Germinal center (tissue), 1 donor: ENCODE measurements around the gene DTD1.

Experiments
- DNase-seq: peaks from one replicate; pipeline ENCODE4 v3.0.0; 2012; ENCODE audit warnings: mixed read lengths, low spot score

DTD1 gene, protein sequence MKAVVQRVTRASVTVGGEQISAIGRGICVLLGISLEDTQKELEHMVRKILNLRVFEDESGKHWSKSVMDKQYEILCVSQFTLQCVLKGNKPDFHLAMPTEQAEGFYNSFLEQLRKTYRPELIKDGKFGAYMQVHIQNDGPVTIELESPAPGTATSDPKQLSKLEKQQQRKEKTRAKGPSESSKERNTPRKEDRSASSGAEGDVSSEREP

DNA sequence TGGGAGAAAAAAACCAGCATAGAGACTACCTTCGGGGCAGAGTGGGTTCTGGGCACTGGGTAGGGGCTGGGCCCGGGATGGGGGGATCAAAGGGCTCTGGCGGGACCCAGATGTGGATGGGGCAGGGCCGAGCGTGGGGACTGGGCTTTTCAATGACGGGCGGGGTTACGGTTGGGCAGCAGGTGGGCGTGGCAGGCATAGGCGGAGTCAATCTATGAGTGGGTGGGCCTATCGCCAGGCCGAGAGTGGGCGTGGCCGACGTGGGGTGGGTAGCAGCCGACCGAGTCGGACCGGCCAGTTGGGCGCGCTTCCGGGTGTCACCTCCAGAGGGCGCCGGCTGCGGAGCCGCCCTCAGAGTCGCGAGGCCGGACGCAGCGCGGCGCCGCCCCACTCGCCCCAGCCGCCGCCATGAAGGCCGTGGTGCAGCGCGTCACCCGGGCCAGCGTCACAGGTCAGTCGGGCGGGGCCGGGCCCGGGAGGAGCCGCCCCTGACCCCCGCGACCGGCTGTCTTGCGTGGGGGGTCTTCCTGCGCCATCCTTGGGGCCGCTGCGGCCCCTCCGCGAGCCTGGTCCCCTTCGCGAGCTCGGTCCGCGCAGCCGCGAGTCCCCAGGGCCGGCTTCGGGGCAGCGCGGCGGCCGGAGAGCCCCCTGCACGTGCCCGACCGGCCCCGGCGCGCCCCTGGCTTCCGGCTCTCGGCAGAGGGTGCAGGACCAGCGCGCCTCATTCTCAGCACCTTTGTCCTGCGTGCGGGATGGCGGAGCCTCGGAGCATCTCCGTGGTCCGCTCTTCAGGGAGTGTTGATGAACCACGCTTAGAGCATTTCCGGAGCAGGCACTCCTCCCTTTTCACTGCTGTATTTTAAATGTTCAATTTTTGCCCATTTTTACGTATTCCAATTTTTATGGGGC lies at the start of gene DTD1:
Gene DTD1 (plus strand): TSS at position 390 of the 909 bp plus-strand sequence. CDS start 19 bp downstream, at position 409.
- DNase-seq, result peak; percentile 86

DNA sequence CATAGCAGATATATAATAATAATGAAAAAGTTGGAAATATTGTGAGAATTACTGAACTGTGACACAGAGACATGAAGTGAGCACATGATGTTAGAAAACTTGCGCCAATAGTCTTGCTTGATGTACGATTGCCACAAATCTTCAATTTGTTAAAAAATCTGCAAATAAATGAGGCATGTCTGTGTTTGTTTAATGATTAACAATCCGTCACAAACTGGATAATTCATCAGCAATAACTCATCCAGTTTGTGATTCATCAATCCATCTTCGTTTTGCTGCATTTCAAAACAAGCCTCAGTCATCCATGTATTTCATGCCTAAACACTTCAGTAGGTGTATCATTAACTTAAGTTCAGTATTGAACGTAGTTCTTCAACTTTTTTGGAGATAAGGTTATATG lies 46.1 kb upstream of the DTD1 start:
- no peak for DNase-seq

DNA sequence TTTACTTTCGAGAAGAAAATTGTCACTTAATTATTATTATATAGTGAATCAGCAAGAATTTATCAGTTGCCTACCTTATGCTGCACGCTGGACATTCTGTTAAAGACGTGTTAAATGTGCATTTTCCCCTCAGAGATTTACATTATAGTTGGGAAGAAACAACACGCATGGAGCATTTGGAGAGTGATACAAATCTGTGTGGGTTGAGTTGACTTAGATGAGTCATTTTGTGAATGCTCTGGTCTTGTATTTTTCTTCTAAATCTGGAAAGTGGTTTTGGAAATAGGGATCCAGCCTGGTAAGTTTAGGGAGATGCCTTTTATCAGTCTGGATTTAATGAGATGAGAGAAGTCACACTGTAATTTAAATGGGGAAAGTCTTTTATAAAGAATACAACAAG lies 44.6 kb upstream of the DTD1 start:
- DNase-seq, result no peak

DNA sequence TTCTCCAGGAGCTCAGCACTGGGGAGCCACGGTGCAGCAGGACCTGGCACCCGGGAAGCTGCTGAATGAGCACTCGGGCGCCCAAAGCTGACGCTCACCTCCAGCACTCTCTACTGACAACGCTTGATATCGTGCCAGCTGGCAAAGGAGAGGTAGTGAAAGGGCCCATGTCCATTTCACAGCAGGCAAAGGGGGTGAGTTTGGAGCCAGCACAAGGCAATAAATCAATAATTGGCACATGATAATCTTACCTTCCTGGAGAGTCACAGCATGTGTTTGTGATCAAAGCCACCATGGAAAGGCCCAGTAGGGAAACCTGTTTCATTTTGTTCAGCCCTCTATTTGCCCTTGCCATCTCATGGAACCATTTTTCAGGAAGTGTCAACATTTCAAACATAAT lies 43.9 kb upstream of the DTD1 start:
- DNase-seq, result no peak

DNA sequence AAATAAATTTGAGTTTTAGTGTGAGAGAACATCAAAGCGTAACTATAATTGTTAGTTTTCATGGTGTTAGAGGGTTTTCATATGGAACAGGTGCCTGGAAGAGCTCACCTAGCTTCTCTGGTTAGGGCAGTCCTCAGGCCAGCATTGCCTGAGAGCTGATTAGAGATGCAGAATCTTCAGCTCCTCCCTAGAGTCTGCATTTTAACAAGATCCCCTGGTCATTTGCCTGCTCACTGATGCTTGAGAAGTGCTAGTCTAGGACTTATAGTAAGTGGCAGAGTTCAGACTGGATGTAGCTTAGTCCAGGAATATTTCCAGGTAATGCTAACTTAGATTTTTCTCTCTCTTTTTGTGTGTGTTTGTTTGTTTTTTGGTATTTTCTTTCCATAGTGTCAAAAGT lies 42.3 kb upstream of the DTD1 start:
- no peak for DNase-seq

DNA sequence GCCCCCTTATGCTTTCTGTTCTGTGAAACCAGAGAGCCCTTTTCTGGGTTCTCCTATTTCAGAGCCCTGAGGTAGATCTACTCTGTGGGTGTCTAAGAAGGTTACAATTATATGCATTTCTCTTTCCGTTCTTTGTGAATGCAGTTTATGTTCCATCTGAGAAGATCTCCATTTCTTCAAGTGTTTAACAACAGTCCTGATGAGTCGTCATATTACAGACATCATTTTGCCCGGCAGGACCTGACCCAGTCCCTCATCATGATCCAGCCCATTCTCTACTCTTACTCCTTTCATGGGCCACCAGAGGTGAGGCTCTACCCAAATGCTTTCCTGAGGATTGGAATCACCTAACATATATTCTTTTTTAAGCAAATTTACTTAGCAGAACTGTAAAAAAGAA lies 39.4 kb upstream of the DTD1 start:
- no peak for DNase-seq

DNA sequence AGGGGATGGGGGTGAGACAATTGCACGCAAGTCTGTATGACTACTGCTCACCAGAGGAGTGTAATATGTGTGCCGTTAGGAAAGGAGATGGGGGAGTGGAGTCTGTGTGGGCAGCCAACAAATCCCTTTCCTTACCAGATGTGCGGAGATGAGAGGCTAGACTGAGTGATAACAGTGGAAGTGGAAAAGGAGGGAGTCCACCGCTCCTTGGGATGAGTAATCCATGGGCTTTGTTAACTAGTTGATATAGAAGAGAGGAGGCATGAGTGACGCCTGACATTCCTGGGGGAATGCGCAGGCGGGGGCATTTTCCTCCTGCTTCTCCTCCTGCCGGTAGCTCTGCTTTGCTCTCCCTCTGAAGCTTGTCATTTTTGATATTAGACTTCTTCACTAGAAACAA lies 34.1 kb upstream of the DTD1 start:
- no peak for DNase-seq

DNA sequence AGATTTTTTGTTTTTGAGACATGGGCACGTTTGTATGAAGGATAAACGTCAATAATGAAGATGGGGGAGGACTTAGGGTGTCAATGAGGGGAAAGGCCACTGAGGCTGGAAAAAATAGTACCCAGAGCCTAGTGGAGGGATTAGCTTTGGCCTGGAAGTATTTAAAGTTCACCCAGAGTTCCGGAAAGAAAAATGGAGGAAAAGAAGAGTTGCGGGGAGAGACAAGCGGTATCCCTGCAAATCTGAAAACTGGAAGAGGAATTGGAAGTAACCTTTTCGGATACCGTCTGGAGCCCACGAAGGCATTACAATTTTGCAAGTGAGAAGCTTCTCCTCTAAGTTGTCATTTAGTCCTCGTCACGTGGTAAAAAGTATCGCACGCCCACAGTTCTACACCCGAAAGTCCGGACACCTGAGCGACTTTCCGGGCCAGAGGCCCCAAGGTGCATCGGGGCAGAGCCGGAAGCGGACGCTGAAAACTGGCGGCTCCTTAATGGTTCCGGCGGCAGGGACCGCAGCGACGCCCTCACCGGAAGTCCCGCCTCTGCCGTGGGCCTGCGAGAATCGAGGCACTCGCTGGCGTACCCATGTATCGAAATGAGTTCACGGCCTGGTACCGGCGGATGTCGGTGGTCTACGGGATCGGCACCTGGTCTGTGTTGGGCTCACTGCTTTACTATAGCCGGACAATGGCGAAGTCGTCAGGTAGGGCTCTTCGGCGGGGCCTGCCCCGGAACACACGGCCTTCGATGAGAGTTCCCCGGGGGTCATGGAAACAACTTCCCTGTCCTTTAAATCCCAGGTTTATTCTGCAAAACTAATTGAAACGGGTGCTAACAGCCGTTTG lies 20.7 kb upstream of the DTD1 start, which contains the start of gene SMIM26:
Gene SMIM26 (plus strand): TSS at position 541 of the 847 bp plus-strand sequence. CDS start 47 bp downstream, at position 588.
- DNase-seq, result peak; percentile 94

DNA sequence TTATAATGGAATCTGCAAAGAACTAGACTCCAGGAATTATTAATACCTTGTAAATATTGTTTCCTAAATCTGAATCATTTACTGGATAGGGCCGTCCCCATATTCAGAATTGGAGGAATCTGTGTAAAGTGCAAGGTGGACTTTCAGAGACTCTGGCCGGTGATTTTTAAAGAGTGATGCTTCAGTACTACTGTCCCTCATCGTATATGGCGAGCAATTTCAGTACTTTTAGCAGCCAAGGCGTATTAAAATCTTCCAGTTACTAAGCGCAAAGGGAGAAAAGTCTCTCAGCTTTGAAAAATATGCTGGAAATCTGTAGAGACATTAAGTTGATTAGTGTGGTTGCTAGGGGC lies 20.1 kb upstream of the DTD1 start:
- DNase-seq, result no peak

DNA sequence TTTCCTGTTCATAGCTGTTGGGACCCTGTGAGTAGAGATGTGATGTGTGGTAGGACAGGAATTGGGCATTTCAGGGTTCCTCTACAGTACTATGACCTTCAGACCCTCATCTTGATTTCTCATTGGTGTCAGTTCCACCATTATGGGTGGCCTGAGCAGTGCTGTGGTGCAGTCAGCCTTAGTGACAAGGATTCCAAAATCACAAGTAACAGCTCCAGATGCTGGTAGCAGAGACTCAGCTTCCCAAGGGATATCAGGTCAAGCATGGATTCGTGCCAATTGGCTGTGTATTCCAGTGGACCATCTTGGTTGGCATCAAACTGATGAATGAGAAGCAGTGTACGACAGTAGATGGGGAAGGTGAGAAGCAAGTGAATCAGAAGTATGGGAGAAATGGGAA lies 16.8 kb upstream of the DTD1 start:
- DNase-seq, result no peak

DNA sequence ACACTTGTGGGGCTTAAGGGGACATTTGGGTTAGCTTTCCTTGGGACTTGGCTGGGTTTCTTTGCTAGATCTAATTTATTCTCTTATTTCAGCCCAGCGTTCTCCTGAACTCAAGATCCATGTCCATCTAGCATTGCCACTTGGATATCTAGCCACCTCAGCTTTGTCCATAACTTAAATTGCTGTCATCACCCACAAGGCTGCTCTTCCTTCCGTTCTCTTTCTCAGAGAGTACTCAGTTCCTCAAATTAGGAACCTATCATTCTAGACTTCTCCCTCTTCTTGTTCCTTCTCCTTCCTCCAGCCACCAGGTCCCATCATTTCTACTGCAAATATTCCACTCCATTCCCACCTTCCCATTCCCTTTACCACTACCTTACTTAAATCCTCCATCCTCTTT lies 16.3 kb upstream of the DTD1 start:
- no peak for DNase-seq

DNA sequence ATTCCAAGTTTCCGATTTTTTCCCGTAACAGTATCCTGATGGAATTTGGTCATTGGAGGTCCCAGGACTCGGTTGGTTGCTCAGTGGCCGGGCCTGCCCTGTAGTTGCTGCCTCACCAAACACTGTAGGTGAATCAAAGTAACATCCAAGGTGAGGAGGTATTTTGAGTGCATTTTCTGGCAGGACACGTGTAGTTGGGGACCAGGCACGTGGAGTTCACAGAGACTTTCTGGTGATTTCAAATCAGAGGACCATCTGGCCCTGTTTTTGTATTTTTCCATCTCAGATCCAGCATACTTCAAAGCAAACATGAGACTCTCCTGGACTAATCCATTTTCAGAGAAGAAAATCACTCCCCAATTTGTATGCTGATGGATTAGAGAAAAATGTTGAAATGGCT lies 9.9 kb upstream of the DTD1 start:
- no peak for DNase-seq

DNA sequence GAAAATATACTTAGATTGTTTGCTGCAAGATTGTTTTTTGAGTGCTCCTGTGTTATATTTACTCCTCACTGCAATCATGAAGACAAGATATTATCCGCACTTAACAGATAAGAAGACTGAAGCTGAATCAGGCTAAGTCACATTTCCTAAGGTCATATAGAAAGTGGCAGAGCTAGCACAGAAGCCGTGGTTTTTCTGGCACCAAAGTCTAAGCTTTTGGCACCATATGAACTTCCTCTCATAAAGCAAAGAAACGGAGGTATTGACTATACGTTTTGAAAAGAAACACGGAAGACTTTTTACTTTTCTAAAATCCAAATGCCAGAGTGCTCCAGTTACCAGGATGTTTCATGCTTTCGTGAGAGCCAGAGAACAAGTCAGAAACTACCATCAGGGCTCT lies 9.3 kb upstream of the DTD1 start:
- DNase-seq, result no peak

DNA sequence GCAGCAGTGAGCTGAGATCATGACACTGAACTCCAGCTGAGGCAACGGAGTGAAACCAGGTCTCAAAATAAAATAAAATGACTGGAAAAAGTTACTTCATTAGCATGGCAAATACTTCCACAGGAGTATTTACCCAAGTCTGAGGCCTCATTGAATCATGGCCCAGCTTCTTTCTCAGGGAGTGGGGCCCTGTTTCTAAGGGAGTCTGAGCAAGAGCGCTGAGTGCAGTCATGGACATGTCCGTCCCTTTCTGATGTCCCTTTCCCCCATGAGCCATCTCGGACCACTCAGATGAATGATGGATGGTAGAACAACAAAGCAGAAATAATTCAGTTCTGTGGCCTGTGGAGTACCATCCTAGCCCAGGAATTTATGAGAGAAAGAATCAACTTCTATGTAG lies 7.8 kb upstream of the DTD1 start:
- no peak for DNase-seq

DNA sequence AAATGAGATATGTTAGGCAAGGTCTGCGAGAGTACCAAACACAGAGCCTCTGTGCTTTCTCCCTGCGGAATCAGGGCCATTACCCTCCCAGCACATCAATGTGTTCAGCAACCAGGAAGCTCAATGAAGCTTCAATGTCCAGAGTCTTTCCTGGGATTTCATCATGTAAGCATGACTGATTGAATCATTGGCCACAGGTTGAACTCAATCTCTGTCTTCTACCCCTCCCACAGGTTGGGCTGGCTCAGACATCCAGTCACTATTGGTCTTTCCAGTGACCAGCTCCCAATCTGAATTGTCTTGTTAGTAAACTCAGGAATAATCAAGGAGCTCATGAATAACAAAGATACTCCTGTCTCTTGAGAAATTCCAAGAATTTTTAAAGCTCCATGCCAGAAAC lies 2.7 kb upstream of the DTD1 start:
- no peak for DNase-seq

DNA sequence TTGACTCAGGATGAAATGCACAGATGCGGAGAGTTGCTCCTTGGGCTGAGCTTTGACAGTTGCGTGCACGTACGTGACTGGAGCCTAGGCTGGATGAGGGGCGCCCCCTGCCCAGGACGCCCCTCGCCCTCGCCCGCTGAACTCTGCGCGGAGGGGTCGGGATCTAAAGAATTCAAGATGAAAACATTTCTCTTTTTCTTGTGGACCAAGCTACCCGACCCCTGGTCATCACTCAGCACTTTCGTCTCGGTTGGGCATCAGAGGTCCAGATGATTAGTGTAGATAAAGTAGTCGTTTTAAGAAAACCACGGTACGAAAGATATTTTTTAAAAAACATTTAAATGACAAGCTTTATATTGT lies 700 bp downstream of the DTD1 start:
- DNase-seq, result no peak

DNA sequence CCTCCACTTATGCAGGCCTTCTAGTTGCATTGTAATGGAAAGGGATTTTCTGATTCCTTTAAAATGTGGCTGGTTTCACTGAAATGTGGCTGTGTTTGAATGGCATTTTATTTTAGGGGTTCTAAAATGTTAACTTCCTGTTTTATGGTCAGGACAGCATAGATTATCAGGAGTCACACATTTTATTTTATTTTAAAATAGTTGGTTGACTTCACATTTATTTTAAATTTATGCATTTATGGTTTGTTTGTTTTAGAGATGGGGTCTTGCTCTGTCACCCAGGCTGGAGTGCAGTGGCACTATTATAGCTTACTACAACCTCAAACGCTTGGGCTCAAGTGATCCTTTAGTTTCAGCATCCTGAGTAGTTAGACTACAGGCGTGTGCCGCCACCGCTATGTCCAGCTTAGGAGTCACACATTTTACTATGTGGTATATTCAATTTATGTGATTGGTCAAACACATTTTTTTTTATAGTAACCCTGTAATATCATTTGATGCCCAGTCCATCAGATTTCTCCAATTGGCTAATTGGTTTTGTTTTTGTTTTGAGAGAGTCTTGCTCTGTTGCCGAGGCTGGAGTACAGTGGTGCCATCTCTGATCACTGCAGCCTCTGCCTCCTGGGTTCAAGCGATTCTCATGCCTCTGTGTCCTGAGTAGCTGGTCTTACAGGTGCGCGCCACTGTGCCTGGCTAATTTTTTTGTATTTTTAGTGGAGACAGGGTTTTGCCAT lies 2.3 kb downstream of the DTD1 start:
- DNase-seq, result no peak

DNA sequence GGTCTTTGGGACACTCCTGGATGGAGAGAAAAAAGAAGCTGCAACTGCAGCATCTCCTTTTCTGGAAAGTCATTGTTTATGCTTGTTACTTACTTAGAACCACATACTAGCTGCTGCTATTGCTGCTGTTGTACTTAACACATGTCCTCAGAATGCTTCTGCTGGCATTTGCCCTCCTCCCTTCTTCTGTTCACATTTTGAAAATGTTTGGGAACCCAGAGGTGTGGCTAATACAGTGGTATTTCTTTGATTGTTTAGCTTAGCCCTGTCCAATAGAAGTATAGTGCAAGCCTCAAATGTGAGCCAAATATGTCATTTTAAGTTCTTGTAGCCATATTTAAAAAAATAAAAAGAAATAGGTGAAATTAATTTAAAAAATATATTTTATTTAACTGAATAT lies 8.4 kb downstream of the DTD1 start:
- DNase-seq, result no peak

DNA sequence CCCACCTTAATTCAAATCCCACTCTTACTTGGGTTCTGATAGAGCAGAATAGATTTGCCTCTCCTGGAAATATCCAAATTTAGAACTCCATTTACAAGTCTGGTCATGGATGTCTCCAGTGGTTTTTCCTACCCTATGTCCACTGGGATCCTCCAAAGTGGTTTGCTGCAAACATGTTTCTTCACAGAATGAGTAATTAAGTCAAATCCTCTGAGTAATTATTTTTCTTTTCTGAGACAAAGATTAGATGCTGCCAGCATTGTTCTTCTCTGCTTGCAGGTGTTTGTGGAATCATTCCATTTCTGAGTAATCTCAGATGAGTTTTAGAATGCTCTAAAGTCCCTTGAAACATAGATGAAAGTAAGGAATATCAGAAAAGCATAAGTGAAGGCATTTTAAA lies 21.9 kb downstream of the DTD1 start:
- DNase-seq, result no peak

DNA sequence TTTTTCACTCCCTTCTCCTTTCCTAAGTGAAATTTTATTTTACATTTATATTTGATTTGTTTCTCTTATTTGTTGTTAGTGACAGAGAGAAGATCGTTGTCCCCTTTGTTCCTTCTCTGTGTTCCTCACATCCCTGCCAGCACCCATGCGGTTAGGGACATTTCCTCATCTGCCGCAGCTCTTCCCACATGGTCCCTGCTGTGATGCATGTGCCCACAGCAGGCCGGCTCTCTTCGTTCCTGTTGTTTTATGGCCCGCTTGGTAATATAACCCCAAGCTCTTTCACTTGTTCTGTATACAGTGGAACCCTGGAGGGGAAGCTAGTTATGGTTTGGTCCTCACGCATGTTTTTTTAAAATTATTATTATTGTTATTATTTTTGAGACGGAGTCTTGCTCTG lies 23.6 kb downstream of the DTD1 start:
- no peak for DNase-seq

DNA sequence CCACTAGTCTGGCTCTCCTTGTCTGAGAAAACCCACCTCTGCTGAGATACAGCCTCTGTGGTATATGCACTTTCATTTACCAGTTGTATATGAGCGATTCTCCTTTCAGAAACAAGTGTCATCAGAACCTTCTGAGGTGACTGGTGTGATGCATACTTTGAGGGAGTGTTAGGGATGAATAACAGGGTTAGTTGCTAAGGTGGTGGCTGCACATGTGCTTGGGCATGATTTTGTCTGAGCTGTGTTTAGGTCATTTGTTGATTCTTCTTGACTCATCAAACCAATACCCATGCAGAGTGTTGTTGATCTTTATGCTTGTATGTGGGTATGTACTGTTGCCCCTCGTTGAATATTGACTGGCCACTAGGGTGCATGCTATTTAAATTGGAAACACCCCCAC lies 25.7 kb downstream of the DTD1 start:
- DNase-seq, result no peak

DNA sequence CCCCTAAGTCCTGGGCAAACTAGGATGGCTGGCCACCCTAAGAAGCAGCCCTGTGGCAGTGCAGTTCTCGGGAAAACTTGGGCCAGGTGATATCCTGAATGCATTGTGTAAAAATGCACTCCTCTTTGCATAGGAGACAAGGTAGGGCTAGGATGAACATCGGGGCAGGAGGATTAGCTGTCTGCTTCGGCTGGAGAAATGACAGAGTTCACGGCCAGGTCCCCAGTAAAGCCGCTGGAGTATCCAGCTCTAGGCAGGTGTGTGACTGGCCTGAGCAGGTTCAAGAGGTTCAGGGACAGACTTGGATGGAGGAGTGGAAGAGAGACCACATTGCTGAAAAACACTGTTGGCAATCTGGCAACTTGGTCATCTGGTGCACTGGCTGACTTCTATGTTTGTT lies 26.4 kb downstream of the DTD1 start:
- no peak for DNase-seq
